H1 (cell line): ENCODE results near the gene BARHL2.

Source experiments
- CTCF ChIP-seq, 3 experiments: IDR thresholded peaks; 1 replicate in 2 of 3; 2 replicates in 1 of 3; pipeline versions ENCODE4 v1.5.1 to v1.6.1; 2011; ENCODE audit warnings: low read length in 3 of 3, mild to moderate bottlenecking in 3 of 3, inconsistent platforms in 2 of 3, low read depth in 1 of 3, moderate library complexity in 1 of 3; ENCODE audit not compliant: insufficient read depth in 1 of 3; ENCODE audit errors: control extremely low read depth in 1 of 3
- JUND ChIP-seq: IDR thresholded peaks from 2 replicates; pipeline ENCODE4 v1.6.1; 2011; ENCODE audit warnings: mild to moderate bottlenecking, improper control_type of control experiment, low read length
- SP2 ChIP-seq: IDR thresholded peaks from 2 replicates; pipeline ENCODE4 v1.6.1; 2012; ENCODE audit warnings: mild to moderate bottlenecking, low read length, inconsistent platforms
- SUZ12 ChIP-seq: fragments of 200-600 bp; sonication (generic); IDR thresholded peaks from 2 replicates; pipeline ENCODE4 v1.6.1; 2012; ENCODE audit warnings: mild to moderate bottlenecking, inconsistent platforms, low read length, moderate library complexity, mixed read lengths
- USF2 ChIP-seq: IDR thresholded peaks from 2 replicates; pipeline ENCODE4 v1.6.1; 2011; ENCODE audit warnings: low read length, improper control_type of control experiment

GRCh38 chr1:90718411-90719329 lies 1.6 kb upstream of the BARHL2 start:
- TF ChIP-seq JUND (no peak), SUZ12 (peak; percentile 98), CTCF (IDR thresholded peaks at IDR 0.05; ENCODE audit: control extremely low read depth in 1 of 3, insufficient read depth in 1 of 3, low read depth in 1 of 3, low read length in 3 of 3) (no peak), SP2 (no peak), USF2 (no peak)
